ENCODE measurements around the gene PPM1H. TPM values are rescaled to one million over a fixed set of nuclear protein-coding genes. Genes with fewer than 3 reads are reported as not detected.

Gene PPM1H
- total and polyA plus RNA-seq, 10 of the 15 experiments (the other 5 are each of a cell fraction or from before 2014, with no cell fraction given): 0.11 to 0.83 (median 0.49) TPM

GRCh38 chr12:62603061-62603810 is 331.7 kb downstream of the PPM1H start (continued):
- peak; percentile 31; the same call in 1 of the 2 replicates for TF ChIP-seq RAD21 (IDR thresholded peaks at IDR 0.05; ENCODE audit: insufficient read depth, low read depth, low read length)
- 0 out of 2 replicates have a peak, but pooled peaks have one; percentile 65 for TF ChIP-seq TCF3 (IDR thresholded peaks at IDR 0.05; ENCODE audit: borderline replicate concordance, insufficient read depth, low read depth, low read length)
- TF ChIP-seq GATAD2B (conservative IDR thresholded peaks at IDR 0.05; ENCODE audit: low read depth): peak; percentile 86
- TF ChIP-seq CEBPZ (IDR thresholded peaks at IDR 0.05; ENCODE audit: low read depth, low read length): no peak
- TF ChIP-seq ZNF687 (IDR thresholded peaks at IDR 0.05): peak; percentile 12; the same call in 1 of the 2 replicates
- no peak for TF ChIP-seq NFYA (IDR thresholded peaks at IDR 0.05; ENCODE audit: borderline replicate concordance, low read depth, low read length)
- no peak; the same call in 1 of the 2 replicates for TF ChIP-seq ZNF207 (IDR thresholded peaks at IDR 0.05; ENCODE audit: borderline replicate concordance)
- no peak for TF ChIP-seq E4F1 (IDR thresholded peaks at IDR 0.05; ENCODE audit: borderline replicate concordance, partially characterized antibody)
- no peak for TF ChIP-seq PRDM15 (CRISPR knock-in tag; IDR thresholded peaks at IDR 0.05)
- no peak for TF ChIP-seq TCF7 (IDR thresholded peaks at IDR 0.05; ENCODE audit: borderline replicate concordance)

All from GM12878 (cell line).